Measurements from ENCODE around the gene ZBTB43.
"Not testable (repeated sequence)": the region's sequence is repeated elsewhere in the genome, so short reads cannot be mapped to it uniquely, and the experiment has no call there.

ZBTB43 gene

GRCh38 chr9:126763130-126763764 is 41.6 kb upstream of the ZBTB43 start:
- no peak for FAIRE-seq
- DNase-seq (ENCODE audit: insufficient read length, low spot score), result no peak
- TF ChIP-seq CTCF (IDR thresholded peaks at IDR 0.05; ENCODE audit: insufficient read depth, missing control alignments), result no peak

GRCh38 chr9:126773004-126773607 is 31.7 kb upstream of the ZBTB43 start:
- TF ChIP-seq CTCF (IDR thresholded peaks at IDR 0.05; ENCODE audit: insufficient read depth, missing control alignments), result peak; percentile 27
- FAIRE-seq, result no peak
- DNase-seq (ENCODE audit: insufficient read length, low spot score), result no peak

- DNase-seq (ENCODE audit: insufficient read length, low spot score) (no peak), FAIRE-seq (no peak)
- TF ChIP-seq CTCF (IDR thresholded peaks at IDR 0.05; ENCODE audit: insufficient read depth, missing control alignments), result no peak
These were observed 28.9 kb upstream of the ZBTB43 start for GRCh38 chr9:126775926-126776325.

DNA sequence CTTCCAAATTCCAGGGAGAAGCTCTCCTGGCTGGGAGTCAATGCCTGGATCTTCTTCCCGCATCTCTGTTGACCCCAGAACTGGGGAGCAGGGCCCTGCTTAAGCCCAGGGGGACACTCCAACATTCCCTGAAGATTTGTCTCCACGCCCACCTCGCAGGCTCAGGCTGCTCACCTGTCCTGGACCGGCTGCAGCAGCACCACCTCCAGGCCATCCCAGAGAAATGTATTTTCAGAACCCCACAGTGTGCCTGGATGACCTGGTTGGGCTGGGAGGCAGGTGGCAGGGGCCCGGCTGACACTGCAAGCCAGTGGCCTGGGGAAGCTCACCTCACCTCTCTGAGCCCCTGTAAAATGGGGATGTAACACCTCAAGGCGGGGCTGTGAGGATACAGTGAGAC is 27.1 kb upstream of the ZBTB43 start:
- no peak for FAIRE-seq
- no peak for TF ChIP-seq CTCF (IDR thresholded peaks at IDR 0.05; ENCODE audit: insufficient read depth, missing control alignments)
- no peak for DNase-seq (ENCODE audit: insufficient read length, low spot score)

GRCh38 chr9:126778141-126778540 is 26.7 kb upstream of the ZBTB43 start:
- no peak for DNase-seq (ENCODE audit: insufficient read length, low spot score)
- no peak for FAIRE-seq
- TF ChIP-seq CTCF (IDR thresholded peaks at IDR 0.05; ENCODE audit: insufficient read depth, missing control alignments), result no peak

GRCh38 chr9:126778696-126779095 is 26.1 kb upstream of the ZBTB43 start:
- DNase-seq (ENCODE audit: insufficient read length, low spot score); FAIRE-seq: not testable (repeated sequence)

DNA sequence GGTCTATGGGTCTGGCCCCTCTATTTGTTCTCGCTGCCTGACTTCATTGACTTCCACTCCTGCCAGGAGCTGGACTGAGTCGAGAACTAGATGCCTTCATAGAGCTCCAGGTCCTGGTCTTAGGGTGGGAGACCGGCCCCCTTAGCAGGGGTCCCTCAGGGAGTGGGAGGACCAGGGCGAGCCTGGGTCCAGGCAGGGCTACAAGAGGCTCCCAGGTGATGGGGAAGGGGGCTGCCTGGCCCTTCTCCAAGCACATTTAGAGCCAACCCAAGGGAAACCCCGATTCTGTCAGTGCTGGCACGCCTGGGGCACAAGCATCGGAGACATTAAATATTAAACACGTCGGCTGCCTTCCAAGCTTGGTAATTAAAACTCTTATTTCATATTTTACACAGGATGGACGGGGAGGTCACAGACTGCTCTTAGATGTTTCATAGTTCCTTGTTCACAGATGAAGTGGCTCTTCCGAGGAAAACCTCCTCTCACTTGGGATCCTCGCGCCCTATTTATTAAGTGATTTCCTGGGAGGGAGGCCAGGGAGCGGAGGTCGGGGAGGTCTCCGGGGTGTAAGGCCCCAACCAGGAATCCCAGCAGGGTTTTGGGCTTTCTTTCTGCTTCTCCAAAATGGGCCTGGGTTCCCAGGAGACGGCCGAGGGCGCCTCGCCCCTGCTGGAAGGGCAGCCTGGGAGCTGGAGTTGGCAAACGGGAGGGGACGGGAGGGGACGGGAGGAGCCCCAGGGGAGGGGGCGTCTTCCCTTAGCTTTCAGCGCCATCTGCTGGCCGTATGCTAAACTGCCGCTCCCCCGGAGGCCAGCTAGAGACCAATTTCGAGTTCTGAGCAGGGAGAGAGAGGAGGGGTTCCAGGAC is 23.4 kb upstream of the ZBTB43 start:
- peak; percentile 88 for TF ChIP-seq CTCF (IDR thresholded peaks at IDR 0.05; ENCODE audit: insufficient read depth, missing control alignments)

More for the DNA sequence above, 23.4 kb upstream of the ZBTB43 start:
- FAIRE-seq (no peak), DNase-seq (ENCODE audit: insufficient read length, low spot score) (peak; percentile 52)
